ENCODE data around the gene CCDC27.

CCDC27 gene

GRCh38 chr1:3710251-3710650 is 42.0 kb upstream of the CCDC27 start:
- Histone ChIP-seq H3K4me3 (ENCODE audit: low read length) (no peak overlapping the region), H3K27me3 (ENCODE audit: control insufficient read depth, low read length) (no peaks in the 10 kb centered on the region), H3K27ac (ENCODE audit: low read depth, low read length) (no peak overlapping the region), H3K9me2 (replicated peaks; ENCODE audit: control insufficient read depth, low read length) (no peaks in the 10 kb centered on the region), H3K36me3 (ENCODE audit: control insufficient read depth, low read length) (no peaks in the 10 kb centered on the region; the same call in 1 of the 2 replicates), H3K9me3 (ENCODE audit: control insufficient read depth, insufficient read depth, low read length) (no peaks in the 10 kb centered on the region), H3K79me2 (ENCODE audit: control insufficient read depth, low read length) (no peaks in the 10 kb centered on the region), H3K4me2 (ENCODE audit: low read length) (no peak overlapping the region), H3K4me1 (ENCODE audit: control insufficient read depth, low read length) (no peaks in the 10 kb centered on the region), H4K20me1 (ENCODE audit: control insufficient read depth, insufficient read depth, low read depth, low read length) (no peaks in the 10 kb centered on the region; the same call in 1 of the 2 replicates), H3F3A (ENCODE audit: control insufficient read depth, insufficient read depth) (no peaks in the 10 kb centered on the region)
- TF ChIP-seq CTCF (IDR thresholded peaks at IDR 0.05; ENCODE audit: low read depth, low read length, poor library complexity, severe bottlenecking) = no peak
- no peak for TF ChIP-seq EZH2phosphoT487 (IDR thresholded peaks at IDR 0.05; ENCODE audit: borderline replicate concordance, low read length)

DNA sequence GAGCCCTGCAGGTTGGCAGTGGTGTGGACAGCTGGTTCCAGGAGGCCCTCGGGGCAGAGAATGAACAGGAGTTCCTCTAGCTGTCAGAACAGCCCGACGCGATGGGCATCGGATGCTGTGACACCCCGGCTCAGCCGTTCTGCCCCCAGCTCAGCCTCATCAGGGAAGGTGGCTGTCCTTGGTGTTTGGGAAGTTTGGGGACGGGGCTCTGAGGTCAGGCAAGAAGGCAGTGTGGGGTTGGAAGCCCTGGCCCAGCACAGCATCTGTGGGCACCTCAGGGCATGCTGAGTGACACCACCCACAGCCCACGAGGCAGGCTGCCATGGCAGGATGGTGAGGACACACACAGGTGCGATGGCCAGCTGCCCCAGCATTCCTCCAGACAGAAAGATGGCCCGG is 40.9 kb upstream of the CCDC27 start:
- TF ChIP-seq CTCF (IDR thresholded peaks at IDR 0.05; ENCODE audit: low read depth, low read length, poor library complexity, severe bottlenecking) (no peak), EZH2phosphoT487 (IDR thresholded peaks at IDR 0.05; ENCODE audit: borderline replicate concordance, low read length) (no peak)
- Histone ChIP-seq H3F3A (ENCODE audit: control insufficient read depth, insufficient read depth) (no peaks in the 10 kb centered on the region), H3K27me3 (ENCODE audit: control insufficient read depth, low read length) (no peaks in the 10 kb centered on the region), H4K20me1 (ENCODE audit: control insufficient read depth, insufficient read depth, low read depth, low read length) (no peaks in the 10 kb centered on the region; the same call in 1 of the 2 replicates), H3K4me2 (ENCODE audit: low read length) (no peak overlapping the region), H3K4me1 (ENCODE audit: control insufficient read depth, low read length) (no peaks in the 10 kb centered on the region), H3K36me3 (ENCODE audit: control insufficient read depth, low read length) (no peaks in the 10 kb centered on the region; the same call in 1 of the 2 replicates), H3K4me3 (ENCODE audit: low read length) (no peak overlapping the region), H3K27ac (ENCODE audit: low read depth, low read length) (no peak overlapping the region), H3K9me2 (replicated peaks; ENCODE audit: control insufficient read depth, low read length) (no peaks in the 10 kb centered on the region), H3K79me2 (ENCODE audit: control insufficient read depth, low read length) (no peaks in the 10 kb centered on the region), H3K9me3 (ENCODE audit: control insufficient read depth, insufficient read depth, low read length) (no peaks in the 10 kb centered on the region)

- no peaks in the 10 kb centered on the region; the same call in 1 of the 2 replicates for H3K36me3 ChIP-seq (ENCODE audit: control insufficient read depth, low read length)
- no peak for TF ChIP-seq EZH2phosphoT487 (IDR thresholded peaks at IDR 0.05; ENCODE audit: borderline replicate concordance, low read length)
- no peak for TF ChIP-seq CTCF (IDR thresholded peaks at IDR 0.05; ENCODE audit: low read depth, low read length, poor library complexity, severe bottlenecking)
- H3K27ac ChIP-seq (ENCODE audit: low read depth, low read length) = no peak overlapping the region
- H3K4me1 ChIP-seq (ENCODE audit: control insufficient read depth, low read length) = no peaks in the 10 kb centered on the region
- H3K27me3 ChIP-seq (ENCODE audit: control insufficient read depth, low read length) = no peaks in the 10 kb centered on the region
- no peaks in the 10 kb centered on the region for H3K79me2 ChIP-seq (ENCODE audit: control insufficient read depth, low read length)
- no peaks in the 10 kb centered on the region; the same call in 1 of the 2 replicates for H4K20me1 ChIP-seq (ENCODE audit: control insufficient read depth, insufficient read depth, low read depth, low read length)
- H3F3A ChIP-seq (ENCODE audit: control insufficient read depth, insufficient read depth) = no peaks in the 10 kb centered on the region
- no peaks in the 10 kb centered on the region for H3K9me3 ChIP-seq (ENCODE audit: control insufficient read depth, insufficient read depth, low read length)
- no peak overlapping the region for H3K4me3 ChIP-seq (ENCODE audit: low read length)
- H3K4me2 ChIP-seq (ENCODE audit: low read length) = no peak overlapping the region
- no peaks in the 10 kb centered on the region for H3K9me2 ChIP-seq (replicated peaks; ENCODE audit: control insufficient read depth, low read length)
These were observed 40.3 kb upstream of the CCDC27 start for GRCh38 chr1:3711780-3712451.

All from DOHH2 (cell line).